Lower leg skin (tissue), 4 donors: ENCODE results near the gene PWP2. TPM values are rescaled to one million over a fixed set of nuclear protein-coding genes. Genes with fewer than 3 reads are reported as not detected.

Experiments used
- DNase-seq, 2 donors: peaks; one replicate each; pipeline ENCODE4 v3.0.0-alpha.2; 2019; ENCODE audit warnings: low spot score in 2 of 2
- H3K4me3 ChIP-seq: fragments of 200-600 bp; sonication (generic); 2 replicates; pipeline ENCODE4 v1.5.1; 2017; ENCODE audit warnings: mild to moderate bottlenecking, low read depth; ENCODE audit not compliant: poor library complexity, severe bottlenecking
- CTCF ChIP-seq, 3 donors: fragments of 450-650 bp; IDR thresholded peaks; one replicate each; pipeline ENCODE4 v1.5.1; 2016; ENCODE audit warnings: antibody characterized with exemption in 3 of 3, mild to moderate bottlenecking in 3 of 3, moderate library complexity in 2 of 3
- POLR2A ChIP-seq, 2 donors: fragments of 450-650 bp; IDR thresholded peaks; one replicate each; pipeline ENCODE4 v1.6.1; 2016 to 2017; ENCODE audit warnings: antibody characterized with exemption in 2 of 2, mild to moderate bottlenecking in 1 of 2, moderate library complexity in 1 of 2
- WGBS, 2 donors: methylation state at CpG; one replicate each; pipeline ENCODE4 v1.1.5; 2018; 5-methylcytosine and 5-hydroxymethylcytosine counted together
- intact Hi-C: fragments of 100-400 bp; cut with DNase I; formaldehyde crosslinking; loops from one replicate; pipeline ENCODE4 v1.15.0; 2023; ENCODE audit warnings: low total_unique reads
- total RNA-seq, 4 donors: library from RNA; depleted of rRNA; stranded (reverse); fragments of >200 nt; gene quantifications; one replicate each; pipeline ENCODE4 v1.1.0, GENCODE V29; 2016

Gene PWP2
- total RNA-seq, 4 donors from 2014 or later, result 3.0 to 21.6 (median 13.2) TPM

DNA sequence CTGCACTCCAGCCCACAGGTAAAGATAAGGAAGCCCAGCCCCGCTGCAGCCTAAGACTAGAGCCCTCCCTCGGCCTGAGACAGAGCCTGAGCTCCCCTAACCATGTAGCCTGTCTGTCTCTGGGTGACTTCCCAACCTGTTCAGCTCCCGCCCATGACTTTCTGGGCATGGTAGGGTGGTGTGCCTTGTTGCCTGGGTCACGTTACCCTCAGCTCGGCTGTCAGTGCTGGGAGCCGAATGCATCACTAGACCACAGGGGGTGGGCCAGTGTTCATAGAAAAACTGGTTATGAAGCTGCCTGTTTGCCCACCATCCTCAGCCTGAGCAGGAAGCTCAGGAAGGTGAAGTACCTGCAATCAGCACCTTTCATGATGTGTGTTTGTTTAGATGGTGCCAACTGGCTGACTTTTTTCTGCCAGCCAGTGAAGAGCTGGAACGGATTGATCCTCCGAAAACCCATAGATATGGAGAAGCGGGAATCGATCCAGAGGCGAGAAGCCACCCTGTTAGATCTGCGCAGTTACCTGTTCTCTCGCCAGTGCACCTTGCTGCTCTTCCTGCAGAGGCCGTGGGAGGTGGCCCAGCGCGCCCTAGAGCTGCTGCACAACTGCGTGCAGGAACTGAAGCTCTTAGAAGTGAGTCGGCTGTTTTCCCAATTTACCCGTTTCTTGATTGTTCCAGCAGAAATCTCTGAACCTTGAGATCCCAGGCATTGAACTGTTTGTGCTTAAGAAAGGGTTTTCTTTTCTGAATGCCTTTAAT, 43.9 kb upstream of the PWP2 start:
- peak in 1 of 2 donors; percentile 58 for DNase-seq
- intact Hi-C loops, result no loop called here
- 93 to 95% methylated on average over 19 of the region's 19 CpGs for WGBS, 2 donors
- H3K4me3 ChIP-seq, result no peak overlapping the region
- TF ChIP-seq CTCF (IDR thresholded peaks at IDR 0.05) (no peak), POLR2A (IDR thresholded peaks at IDR 0.05) (no peak)

DNA sequence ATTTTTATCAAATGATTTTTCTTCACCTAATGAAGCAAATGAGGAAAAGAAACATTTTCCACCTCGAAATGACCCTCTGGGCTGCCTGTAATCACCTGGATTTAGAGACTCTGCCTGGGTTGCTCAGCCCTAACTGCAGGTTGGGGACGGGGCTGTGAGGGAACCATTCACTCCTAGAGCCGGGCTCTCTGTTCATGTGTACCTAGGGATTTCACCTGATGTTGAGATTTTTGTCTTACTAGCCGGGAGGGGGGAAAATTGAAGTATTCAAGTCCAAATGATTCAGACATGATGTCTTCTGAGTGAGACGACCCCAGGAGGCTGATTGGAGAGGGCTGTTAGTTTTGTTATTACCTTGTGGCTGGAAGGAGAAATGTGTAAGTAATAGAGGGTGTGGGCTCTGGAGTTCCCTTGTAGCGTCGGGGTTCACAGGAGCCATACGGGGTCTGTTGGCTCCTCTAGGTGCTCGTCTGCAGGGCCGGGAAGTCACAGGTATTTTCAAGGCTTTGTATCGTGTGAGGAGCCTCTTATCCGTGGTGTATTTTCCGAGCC, 42.3 kb upstream of the PWP2 start:
- intact Hi-C loops, result no loop called here
- no peak overlapping the region for H3K4me3 ChIP-seq
- no peak for TF ChIP-seq POLR2A (IDR thresholded peaks at IDR 0.05)
- no peak for TF ChIP-seq CTCF (IDR thresholded peaks at IDR 0.05)
- peak in 1 of 2 donors; percentile 29 for DNase-seq
- WGBS, 2 donors, result 90 to 91% methylated on average over 13 of the region's 13 CpGs

- peak in 1 of 2 donors; percentile 76 for DNase-seq
- H3K4me3 ChIP-seq, result no peak overlapping the region
- 84 to 87% methylated on average over 9 of the region's 9 CpGs for WGBS, 2 donors
- intact Hi-C loops, result no loop called here
- TF ChIP-seq CTCF (IDR thresholded peaks at IDR 0.05) (no peak), POLR2A (IDR thresholded peaks at IDR 0.05) (no peak)
Measured at GRCh38 chr21:44065428-44065827, 41.8 kb upstream of the PWP2 start.

GRCh38 chr21:44066116-44066515, 41.1 kb upstream of the PWP2 start:
- peak in 1 of 2 donors; percentile 78 for DNase-seq
- no peak overlapping the region for H3K4me3 ChIP-seq
- intact Hi-C loops, result no loop called here
- 93 to 95% methylated on average over 10 of the region's 10 CpGs for WGBS, 2 donors
- TF ChIP-seq CTCF (IDR thresholded peaks at IDR 0.05) (no peak), POLR2A (IDR thresholded peaks at IDR 0.05) (no peak)

DNA sequence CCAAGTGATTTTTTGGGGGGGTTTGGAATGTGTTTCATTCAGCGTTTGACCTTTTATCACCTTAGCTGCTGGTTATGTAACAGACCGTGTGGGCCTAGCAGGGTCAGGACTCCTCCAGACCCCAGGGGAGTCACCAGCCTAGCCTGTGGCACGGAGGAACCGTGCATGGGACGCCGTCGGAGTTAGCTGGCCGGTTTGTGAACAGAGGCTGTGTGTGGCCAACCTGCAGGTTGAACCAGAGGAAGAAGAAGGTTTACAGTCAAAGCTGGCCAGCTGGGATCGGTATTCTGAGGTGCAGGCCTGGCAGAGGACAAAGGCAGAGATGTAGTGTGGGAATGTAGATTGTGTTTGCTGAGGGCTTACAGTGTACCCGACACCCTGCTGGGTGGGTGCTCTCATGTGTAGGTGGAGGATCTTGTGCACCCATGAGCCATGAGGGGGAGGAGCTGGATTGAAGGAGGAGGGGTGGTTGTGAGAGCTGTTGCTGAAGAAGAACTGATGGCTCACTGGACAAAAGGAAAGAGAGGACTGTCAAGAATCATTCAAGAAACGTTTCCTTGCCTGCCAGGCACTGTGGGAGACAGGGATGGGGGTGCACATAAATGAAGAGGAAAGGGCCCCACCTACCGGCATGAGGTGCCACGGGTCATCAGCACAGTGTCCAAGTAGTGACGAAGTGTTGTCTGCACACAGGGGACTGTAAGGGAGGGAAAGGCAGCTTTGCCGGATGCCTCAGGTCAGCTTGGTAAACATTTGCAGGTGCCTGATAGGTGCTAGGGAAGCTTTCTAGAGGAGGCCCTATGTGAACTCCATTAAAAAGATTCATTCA, 40.0 kb upstream of the PWP2 start:
- H3K4me3 ChIP-seq, result no peak overlapping the region
- peak in 1 of 2 donors; percentile 37 for DNase-seq
- TF ChIP-seq POLR2A (IDR thresholded peaks at IDR 0.05), result no peak
- TF ChIP-seq CTCF (IDR thresholded peaks at IDR 0.05), result no peak
- intact Hi-C loops, result no loop called here
- 88 to 94% methylated on average over 15 of the region's 15 CpGs for WGBS, 2 donors
